ENCODE measurements around the gene FOLR1. TPM values are rescaled to one million over a fixed set of nuclear protein-coding genes. Genes with fewer than 3 reads are reported as not detected.

FOLR1 gene
- total RNA-seq, 2 donors from 2014 or later = not detected

GRCh38 chr11:72238492-72239312 is 46.8 kb downstream of the FOLR1 start:
- Mint-ChIP-seq H3K27ac (no peak overlapping the region), H3K27me3 (peaks cover 32 to 37% of the 10 kb centered on the region in 2 donors), H3K36me3 (no peaks in the 10 kb centered on the region), H3K4me3 (no peak overlapping the region), H3K9me3 (no peaks in the 10 kb centered on the region), H3K4me1 (ENCODE audit: low read depth in 2 of 2) (peaks cover 27 to 36% of the 10 kb centered on the region in 2 donors)
- ATAC-seq (no peak), DNase-seq (ENCODE audit: low spot score) (no peak)

GRCh38 chr11:72239313-72239848 is 47.4 kb downstream of the FOLR1 start:
- H3K27ac Mint-ChIP-seq = no peak overlapping the region

GRCh38 chr11:72239849-72240460 is 48.0 kb downstream of the FOLR1 start:
- DNase-seq (ENCODE audit: low spot score) (no peak), ATAC-seq (no peak)
- H3K4me3 Mint-ChIP-seq = peak overlapping the region; percentile 66
- H3K9me3 Mint-ChIP-seq = no peaks in the 10 kb centered on the region
- no peak overlapping the region for H3K27ac Mint-ChIP-seq
- H3K27me3 Mint-ChIP-seq = peaks cover 37 to 38% of the 10 kb centered on the region in 2 donors
- H3K36me3 Mint-ChIP-seq = no peaks in the 10 kb centered on the region
- peaks cover 32 to 34% of the 10 kb centered on the region in 2 donors for H3K4me1 Mint-ChIP-seq (ENCODE audit: low read depth in 2 of 2)

More at GRCh38 chr11:72239313-72239848, 47.4 kb downstream of the FOLR1 start:
- peak; percentile 65 to 84 for ATAC-seq
- Mint-ChIP-seq H3K4me1 (ENCODE audit: low read depth in 2 of 2) (peaks cover 28 to 32% of the 10 kb centered on the region in 2 donors), H3K4me3 (peak overlapping the region; percentile 59), H3K27me3 (peaks cover 32 to 37% of the 10 kb centered on the region in 2 donors), H3K36me3 (no peaks in the 10 kb centered on the region), H3K9me3 (no peaks in the 10 kb centered on the region)
- peak; percentile 73 for DNase-seq (ENCODE audit: low spot score)

GRCh38 chr11:72240461-72241290 is 48.7 kb downstream of the FOLR1 start:
- peak overlapping the region; percentile 66 for H3K4me3 Mint-ChIP-seq
- H3K4me1 Mint-ChIP-seq (ENCODE audit: low read depth in 2 of 2) = peaks cover 32 to 34% of the 10 kb centered on the region in 2 donors
- H3K27me3 Mint-ChIP-seq = peaks cover 37 to 38% of the 10 kb centered on the region in 2 donors
- H3K27ac Mint-ChIP-seq = no peak overlapping the region
- H3K9me3 Mint-ChIP-seq = no peaks in the 10 kb centered on the region
- H3K36me3 Mint-ChIP-seq = no peaks in the 10 kb centered on the region
- no peak for DNase-seq (ENCODE audit: low spot score)
- no peak for ATAC-seq

DNA sequence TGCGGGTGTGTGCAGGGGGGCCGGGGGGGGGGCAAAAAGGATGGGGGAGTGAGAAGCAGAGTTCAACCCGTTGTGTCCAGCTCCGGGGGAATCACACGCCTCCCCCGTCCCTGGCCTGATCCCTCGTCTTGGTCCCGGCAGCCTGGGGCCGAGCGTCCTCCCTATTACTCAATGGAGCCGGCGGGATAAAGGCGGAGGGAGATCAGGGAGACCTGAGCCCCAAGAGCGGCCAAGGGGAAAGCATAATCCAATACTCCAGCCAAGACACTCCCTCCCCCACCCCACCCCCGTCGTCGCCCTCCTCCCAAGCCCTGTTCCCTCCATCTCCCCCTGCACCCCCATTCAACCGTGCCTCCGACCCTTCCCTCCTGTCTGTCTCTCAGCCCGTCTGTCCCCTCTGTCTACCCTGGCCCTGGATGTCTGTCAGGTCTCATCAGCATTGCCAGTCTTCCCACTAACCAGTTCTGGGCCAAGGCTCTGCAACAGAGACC is 49.4 kb downstream of the FOLR1 start:
- Mint-ChIP-seq H3K27ac (no peak overlapping the region), H3K36me3 (no peaks in the 10 kb centered on the region), H3K4me3 (peak overlapping the region; percentile 8), H3K4me1 (ENCODE audit: low read depth in 2 of 2) (peaks cover 32 to 34% of the 10 kb centered on the region in 2 donors), H3K9me3 (no peaks in the 10 kb centered on the region), H3K27me3 (peaks cover 37 to 38% of the 10 kb centered on the region in 2 donors)
- no peak for DNase-seq (ENCODE audit: low spot score)
- no peak for ATAC-seq

- Mint-ChIP-seq H3K4me1 (ENCODE audit: low read depth in 2 of 2) (peaks cover 32 to 34% of the 10 kb centered on the region in 2 donors), H3K27me3 (peaks cover 37 to 38% of the 10 kb centered on the region in 2 donors), H3K27ac (no peak overlapping the region), H3K4me3 (peak overlapping the region; percentile 8), H3K9me3 (no peaks in the 10 kb centered on the region), H3K36me3 (no peaks in the 10 kb centered on the region)
- no peak for DNase-seq (ENCODE audit: low spot score)
- no peak for ATAC-seq
Measured at GRCh38 chr11:72242141-72242540, 50.2 kb downstream of the FOLR1 start.

GRCh38 chr11:72243173-72244059 is 51.5 kb downstream of the FOLR1 start:
- H3K4me1 Mint-ChIP-seq (ENCODE audit: low read depth in 2 of 2) = peaks cover 32 to 34% of the 10 kb centered on the region in 2 donors
- H3K27me3 Mint-ChIP-seq = peaks cover 37 to 43% of the 10 kb centered on the region in 2 donors
- no peak for ATAC-seq
- no peak for DNase-seq (ENCODE audit: low spot score)
- H3K27ac Mint-ChIP-seq = no peak overlapping the region
- no peaks in the 10 kb centered on the region for H3K36me3 Mint-ChIP-seq
- no peaks in the 10 kb centered on the region for H3K9me3 Mint-ChIP-seq
- H3K4me3 Mint-ChIP-seq = no peak overlapping the region

DNA sequence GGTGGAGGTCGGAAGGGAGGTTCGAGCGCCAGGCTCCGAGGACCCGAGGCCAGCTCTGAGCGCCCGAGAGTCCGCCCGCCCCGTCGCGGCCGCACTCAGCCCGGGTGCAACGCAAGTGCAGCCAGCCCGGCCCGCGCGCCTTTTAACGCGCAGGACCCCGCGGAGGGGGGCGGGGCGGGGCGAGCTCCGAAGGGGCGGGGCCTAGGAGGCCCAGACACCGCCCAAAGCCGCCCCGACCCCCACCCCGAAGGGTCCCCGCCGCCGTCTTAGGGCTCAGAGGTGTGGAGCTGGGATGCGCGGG is 52.1 kb downstream of the FOLR1 start, which contains the start of gene PHOX2A:
Gene PHOX2A (minus strand): TSS at position 117 of the 301 bp plus-strand sequence. CDS start 172 bp downstream, outside the sequence.
- Mint-ChIP-seq H3K27ac (no peak within 1 kb of the TSS), H3K9me3 (no peaks in the 10 kb centered on the region), H3K4me1 (ENCODE audit: low read depth in 2 of 2) (peaks cover 32 to 34% of the 10 kb centered on the region in 2 donors), H3K36me3 (no peaks in the 10 kb centered on the region), H3K27me3 (peaks cover 37 to 45% of the 10 kb centered on the region in 2 donors), H3K4me3 (peak within 1 kb of the TSS; percentile 24)
- ATAC-seq = no peak
- DNase-seq (ENCODE audit: low spot score) = no peak

GRCh38 chr11:72244361-72245262 is 52.7 kb downstream of the FOLR1 start:
- peak overlapping the region; percentile 24 for H3K4me3 Mint-ChIP-seq
- H3K36me3 Mint-ChIP-seq = no peaks in the 10 kb centered on the region
- DNase-seq (ENCODE audit: low spot score) (no peak), ATAC-seq (no peak)
- no peak overlapping the region for H3K27ac Mint-ChIP-seq
- H3K4me1 Mint-ChIP-seq (ENCODE audit: low read depth in 2 of 2) = peaks cover 29 to 30% of the 10 kb centered on the region in 2 donors
- no peaks in the 10 kb centered on the region for H3K9me3 Mint-ChIP-seq
- H3K27me3 Mint-ChIP-seq = peaks cover 37 to 42% of the 10 kb centered on the region in 2 donors

DNA sequence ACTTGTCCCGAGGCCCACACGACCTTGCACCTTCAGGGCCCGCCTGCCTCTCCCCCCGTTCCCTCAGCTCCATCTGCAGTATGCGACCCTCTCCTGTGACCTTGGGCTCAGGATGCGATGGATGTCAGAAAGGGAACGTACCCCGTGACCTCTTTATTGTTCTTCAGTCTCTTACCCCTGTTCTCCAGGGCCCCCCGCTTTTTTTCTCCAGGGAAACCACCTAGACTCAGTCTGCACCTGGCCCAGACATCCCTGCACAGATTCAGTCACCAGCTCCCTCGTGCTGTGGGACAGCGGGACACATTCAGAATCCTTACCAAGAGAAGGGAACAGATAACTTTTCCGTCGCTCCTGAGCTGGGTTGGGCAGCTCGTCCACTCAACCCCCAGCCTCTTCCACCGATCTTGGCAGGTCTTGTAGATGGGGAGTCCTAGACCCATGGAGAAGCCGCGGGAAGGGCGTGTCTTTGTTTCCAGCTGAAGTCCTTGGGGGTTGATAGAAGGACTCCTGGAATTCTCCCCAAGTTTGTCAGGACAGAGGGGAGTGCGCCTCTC is 53.4 kb downstream of the FOLR1 start:
- Mint-ChIP-seq H3K4me3 (no peak overlapping the region), H3K27ac (no peak overlapping the region), H3K27me3 (peaks cover 34 to 40% of the 10 kb centered on the region in 2 donors), H3K9me3 (no peaks in the 10 kb centered on the region), H3K36me3 (no peaks in the 10 kb centered on the region), H3K4me1 (ENCODE audit: low read depth in 2 of 2) (peaks cover 27% of the 10 kb centered on the region in 2 donors)
- ATAC-seq (no peak), DNase-seq (ENCODE audit: low spot score) (no peak)
